H9 (cell line): ENCODE measurements around the gene RTN4R. TPM values are rescaled to one million over a fixed set of nuclear protein-coding genes. Genes with fewer than 3 reads are reported as not detected.
"Not testable (repeated sequence)": the region's sequence is repeated elsewhere in the genome, so short reads cannot be mapped to it uniquely, and the experiment has no call there.

Source experiments
- DNase-seq: peaks from one replicate; pipeline ENCODE4 v3.0.0-alpha.2; 2017
- H2AFZ ChIP-seq: one replicate; pipeline ENCODE4 v1.6.1; 2013; ENCODE audit warnings: mild to moderate bottlenecking, low read length, control low read depth, moderate library complexity
- H2AK5ac ChIP-seq: 2 replicates; pipeline ENCODE4 v1.6.1; 2013; ENCODE audit warnings: low read length, control low read depth, mixed read lengths; ENCODE audit not compliant: insufficient read length
- H2BK120ac ChIP-seq: one replicate; pipeline ENCODE4 v1.6.1; 2013; ENCODE audit warnings: low read depth, mild to moderate bottlenecking, low read length, control low read depth, inconsistent platforms; ENCODE audit not compliant: poor library complexity, severe bottlenecking
- H2BK12ac ChIP-seq: 2 replicates; pipeline ENCODE4 v1.6.1; 2013; ENCODE audit warnings: low read length, control low read depth, mixed read lengths, low read depth; ENCODE audit not compliant: insufficient read length
- H2BK15ac ChIP-seq: 2 replicates; pipeline ENCODE4 v1.6.1; 2013; ENCODE audit warnings: low read depth, low read length, control low read depth
- H2BK20ac ChIP-seq: one replicate; pipeline ENCODE4 v1.6.1; 2013; ENCODE audit warnings: low read depth, mild to moderate bottlenecking, low read length, control low read depth, inconsistent platforms; ENCODE audit not compliant: poor library complexity, severe bottlenecking
- H2BK5ac ChIP-seq: 2 replicates; pipeline ENCODE4 v1.6.1; 2013; ENCODE audit warnings: low read length, control low read depth, mixed read lengths; ENCODE audit not compliant: insufficient read length
- H3K14ac ChIP-seq: 2 replicates; pipeline ENCODE4 v1.6.1; 2013; ENCODE audit warnings: low read length, control low read depth; ENCODE audit not compliant: insufficient read depth
- H3K18ac ChIP-seq: 2 replicates; pipeline ENCODE4 v1.6.1; 2013; ENCODE audit warnings: low read depth, mild to moderate bottlenecking, mixed read lengths, low read length, control low read depth; ENCODE audit not compliant: insufficient read length
- H3K23ac ChIP-seq: 2 replicates; pipeline ENCODE4 v1.6.1; 2013; ENCODE audit warnings: low read length, control low read depth, mixed read lengths, low read depth; ENCODE audit not compliant: insufficient read length
- H3K23me2 ChIP-seq: 2 replicates; pipeline ENCODE4 v1.6.1; 2013; ENCODE audit warnings: low read depth, mild to moderate bottlenecking, mixed read lengths, low read length, control low read depth; ENCODE audit not compliant: insufficient read length, poor library complexity, severe bottlenecking
- H3K27ac ChIP-seq: 2 replicates; pipeline ENCODE4 v1.5.1; 2013; ENCODE audit warnings: low read length, control low read depth, mixed read lengths, low read depth; ENCODE audit not compliant: insufficient read length
- H3K27me3 ChIP-seq: 2 replicates; pipeline ENCODE4 v1.6.1; 2013; ENCODE audit warnings: low read length, control low read depth, inconsistent platforms; ENCODE audit not compliant: insufficient read depth
- H3K4ac ChIP-seq: 2 replicates; pipeline ENCODE4 v1.6.1; 2013; ENCODE audit warnings: low read depth, mild to moderate bottlenecking, control low read depth, inconsistent platforms, low read length, moderate library complexity
- H3K4me1 ChIP-seq: 2 replicates; pipeline ENCODE4 v1.6.1; 2013; ENCODE audit warnings: low read length, control low read depth, inconsistent platforms; ENCODE audit not compliant: insufficient read depth
- H3K4me2 ChIP-seq: 2 replicates; pipeline ENCODE4 v1.6.1; 2013; ENCODE audit warnings: low read length, control low read depth, mixed read lengths; ENCODE audit not compliant: insufficient read length, insufficient read depth
- H3K56ac ChIP-seq: 2 replicates; pipeline ENCODE4 v1.6.1; 2013; ENCODE audit warnings: low read depth, mild to moderate bottlenecking, mixed read lengths, low read length, control low read depth; ENCODE audit not compliant: insufficient read length
- H3K79me1 ChIP-seq: 2 replicates; pipeline ENCODE4 v1.6.1; 2013; ENCODE audit warnings: low read depth, mild to moderate bottlenecking, moderate library complexity, low read length, control low read depth, inconsistent platforms; ENCODE audit not compliant: insufficient read depth, poor library complexity, severe bottlenecking
- H3K79me2 ChIP-seq: 2 replicates; pipeline ENCODE4 v1.6.1; 2013; ENCODE audit warnings: low read length, control low read depth, inconsistent platforms; ENCODE audit not compliant: insufficient read depth
- H3K9ac ChIP-seq: 2 replicates; pipeline ENCODE4 v1.6.1; 2013; ENCODE audit warnings: low read length, control low read depth, mixed read lengths; ENCODE audit not compliant: insufficient read length; ENCODE audit errors: extremely low read depth
- H3K9me3 ChIP-seq: one replicate; pipeline ENCODE4 v1.6.1; 2013; ENCODE audit warnings: low read depth, low read length, inconsistent platforms; ENCODE audit not compliant: control insufficient read depth
- H3T11ph ChIP-seq: one replicate; pipeline ENCODE4 v1.6.1; 2013; ENCODE audit warnings: mild to moderate bottlenecking, low read length, control low read depth, inconsistent platforms
- H4K20me1 ChIP-seq: one replicate; pipeline ENCODE4 v1.6.1; 2013; ENCODE audit not compliant: control insufficient read depth, insufficient read length, insufficient read depth
- H4K5ac ChIP-seq: 2 replicates; pipeline ENCODE4 v1.6.1; 2013; ENCODE audit warnings: low read depth, mild to moderate bottlenecking, mixed read lengths, low read length, control low read depth; ENCODE audit not compliant: insufficient read length
- H4K8ac ChIP-seq: replicated peaks from 2 replicates; pipeline ENCODE4 v1.6.1; 2013; ENCODE audit warnings: low read length, control low read depth, mixed read lengths, low read depth; ENCODE audit not compliant: insufficient read length
- H4K91ac ChIP-seq: 2 replicates; pipeline ENCODE4 v1.6.1; 2013; ENCODE audit warnings: low read depth, mild to moderate bottlenecking, moderate library complexity, mixed read lengths, low read length, control low read depth; ENCODE audit not compliant: insufficient read length
- H3K27ac Mint-ChIP-seq, 3 experiments: 2 replicates in 2 of 3; 3 replicates in 1 of 3; pipeline ENCODE4 v1.8.0; 2020 to 2021; ENCODE audit warnings: mixed read lengths in 3 of 3, mild to moderate bottlenecking in 1 of 3, moderate library complexity in 1 of 3
- H3K27me3 Mint-ChIP-seq: 2 replicates; pipeline ENCODE4 v1.8.0; 2021; ENCODE audit warnings: low read depth, mild to moderate bottlenecking, moderate library complexity, mixed read lengths
- H3K36me3 Mint-ChIP-seq, 3 experiments: 2 replicates in 2 of 3; 3 replicates in 1 of 3; pipeline ENCODE4 v1.8.0; 2020 to 2021; ENCODE audit warnings: low read depth in 3 of 3, mixed read lengths in 3 of 3; ENCODE audit not compliant: insufficient read depth in 1 of 3
- H3K4me1 Mint-ChIP-seq, 2 experiments: 2 replicates each; pipeline ENCODE4 v1.8.0; 2020; ENCODE audit warnings: mixed read lengths in 2 of 2
- H3K4me3 Mint-ChIP-seq, 2 experiments: 2 replicates in 1 of 2; 3 replicates in 1 of 2; pipeline ENCODE4 v1.8.0; 2020 to 2021; ENCODE audit warnings: mild to moderate bottlenecking in 2 of 2, mixed read lengths in 2 of 2, moderate library complexity in 1 of 2
- H3K9me3 Mint-ChIP-seq, 2 experiments: 2 replicates in 1 of 2; 3 replicates in 1 of 2; pipeline ENCODE4 v1.8.0; 2020; ENCODE audit warnings: mild to moderate bottlenecking in 2 of 2, mixed read lengths in 2 of 2, moderate library complexity in 1 of 2
- WGBS: extraction: QIAGEN DNeasy Blood & Tissue Kit; methylation state at CpG from one replicate; pipeline ENCODE4 v1.1.7; 2013; ENCODE audit warnings: missing lambda C conversion rate, low lambda C conversion rate, mixed read lengths; ENCODE audit not compliant: insufficient read length; ENCODE audit errors: extremely low coverage; 5-methylcytosine and 5-hydroxymethylcytosine counted together
- total RNA-seq: library from RNA; stranded (reverse); gene quantifications from 2 replicates; pipeline ENCODE4 v1.2.1, GENCODE V29; 2021
- TF ChIP-seq, protein P1 (sequence below): fragments of 200-600 bp; sonication (generic); conservative IDR thresholded peaks from 3 replicates; pipeline ENCODE4 v1.8.0; 2021; ENCODE audit warnings: antibody characterized with exemption, mild to moderate bottlenecking

RTN4R gene
- total RNA-seq, 1 experiment from 2014 or later, result 19.0 TPM

- Histone ChIP-seq H3K4me2 (no peak overlapping the region), H2BK120ac (no peak overlapping the region), H4K20me1 (no peaks in the 10 kb centered on the region), H2BK12ac (no peak overlapping the region), H3K4me1 (no peaks in the 10 kb centered on the region), H3K79me2 (no peaks in the 10 kb centered on the region), H2AK5ac (no peak overlapping the region), H2AFZ (no peak overlapping the region), H2BK15ac (no peak overlapping the region), H3K4ac (no peak overlapping the region), H3K9ac (no peak overlapping the region), H3K79me1 (no peaks in the 10 kb centered on the region), H4K91ac (no peak overlapping the region), H3K23ac (no peak overlapping the region), H3K9me3 (no peaks in the 10 kb centered on the region), H2BK20ac (no peak overlapping the region), H3K27ac (no peak overlapping the region), H3K14ac (no peak overlapping the region), H2BK5ac (no peak overlapping the region), H3K18ac (no peak overlapping the region), H3K56ac (no peak overlapping the region), H3T11ph (no peak overlapping the region), H4K5ac (no peak overlapping the region), H4K8ac (no peak overlapping the region), H3K23me2 (no peaks in the 10 kb centered on the region), H3K27me3 (no peaks in the 10 kb centered on the region)
- TF ChIP-seq, protein P1, sequence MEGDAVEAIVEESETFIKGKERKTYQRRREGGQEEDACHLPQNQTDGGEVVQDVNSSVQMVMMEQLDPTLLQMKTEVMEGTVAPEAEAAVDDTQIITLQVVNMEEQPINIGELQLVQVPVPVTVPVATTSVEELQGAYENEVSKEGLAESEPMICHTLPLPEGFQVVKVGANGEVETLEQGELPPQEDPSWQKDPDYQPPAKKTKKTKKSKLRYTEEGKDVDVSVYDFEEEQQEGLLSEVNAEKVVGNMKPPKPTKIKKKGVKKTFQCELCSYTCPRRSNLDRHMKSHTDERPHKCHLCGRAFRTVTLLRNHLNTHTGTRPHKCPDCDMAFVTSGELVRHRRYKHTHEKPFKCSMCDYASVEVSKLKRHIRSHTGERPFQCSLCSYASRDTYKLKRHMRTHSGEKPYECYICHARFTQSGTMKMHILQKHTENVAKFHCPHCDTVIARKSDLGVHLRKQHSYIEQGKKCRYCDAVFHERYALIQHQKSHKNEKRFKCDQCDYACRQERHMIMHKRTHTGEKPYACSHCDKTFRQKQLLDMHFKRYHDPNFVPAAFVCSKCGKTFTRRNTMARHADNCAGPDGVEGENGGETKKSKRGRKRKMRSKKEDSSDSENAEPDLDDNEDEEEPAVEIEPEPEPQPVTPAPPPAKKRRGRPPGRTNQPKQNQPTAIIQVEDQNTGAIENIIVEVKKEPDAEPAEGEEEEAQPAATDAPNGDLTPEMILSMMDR, result no peak
- whole genome bisulfite sequencing, result no CpG with 5 or more reads among the region's 15 CpGs
- no peak for DNase-seq
- no peak overlapping the region for H3K4me3 Mint-ChIP-seq
- H3K27me3 Mint-ChIP-seq, result no peaks in the 10 kb centered on the region; the same call in 1 of the 2 replicates
- H3K9me3 Mint-ChIP-seq, result no peaks in the 10 kb centered on the region
- no peaks in the 10 kb centered on the region for H3K36me3 Mint-ChIP-seq
- no peak overlapping the region for H3K27ac Mint-ChIP-seq
- H3K4me1 Mint-ChIP-seq, result peaks cover 11 to 22% of the 10 kb centered on the region in 2 experiments
Measured at GRCh38 chr22:20279662-20280134, 11.6 kb upstream of the RTN4R start.

GRCh38 chr22:20278726-20279490, 10.8 kb upstream of the RTN4R start:
- not testable (repeated sequence) for H3K9me3 Mint-ChIP-seq, H2AK5ac ChIP-seq, H3T11ph ChIP-seq, H3K23me2 ChIP-seq, H3K4me1 ChIP-seq, H2BK12ac ChIP-seq, H3K4ac ChIP-seq, H3K79me2 ChIP-seq, H2BK20ac ChIP-seq, H2AFZ ChIP-seq, H3K27me3 Mint-ChIP-seq, H3K36me3 Mint-ChIP-seq, H3K9me3 ChIP-seq, H4K91ac ChIP-seq, H3K56ac ChIP-seq, DNase-seq, H3K27me3 ChIP-seq, H3K14ac ChIP-seq, H4K5ac ChIP-seq, H2BK120ac ChIP-seq, H2BK15ac ChIP-seq, H4K20me1 ChIP-seq, H3K27ac Mint-ChIP-seq, H3K9ac ChIP-seq, H3K4me3 Mint-ChIP-seq, H4K8ac ChIP-seq, H3K79me1 ChIP-seq, H3K23ac ChIP-seq, H3K27ac ChIP-seq, H2BK5ac ChIP-seq, H3K4me2 ChIP-seq, H3K18ac ChIP-seq
- no CpG with 5 or more reads among the region's 22 CpGs for WGBS
- peaks cover 11 to 26% of the 10 kb centered on the region in 2 experiments for H3K4me1 Mint-ChIP-seq
